ENCODE data around the gene NEK5.

DNA sequence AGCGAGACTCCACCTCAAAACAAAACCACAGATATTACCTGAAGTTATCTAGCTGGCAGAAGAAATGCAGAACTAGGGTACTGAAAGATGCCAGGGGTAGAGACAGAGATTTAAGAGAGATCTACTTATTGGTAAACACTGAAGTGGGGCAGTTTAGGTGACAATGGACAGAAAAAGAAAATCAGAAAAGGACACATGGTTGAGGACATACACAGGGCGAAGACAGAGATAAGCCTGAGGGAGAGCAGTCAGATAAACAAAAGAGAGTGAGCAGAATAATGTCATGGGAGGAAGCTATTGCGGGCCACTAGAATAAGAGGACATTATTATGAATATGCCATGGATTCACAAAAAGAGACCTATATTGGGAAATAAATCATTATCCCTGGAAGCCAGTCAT is 3.3 kb downstream of the NEK5 start:
- TF ChIP-seq, protein P1, sequence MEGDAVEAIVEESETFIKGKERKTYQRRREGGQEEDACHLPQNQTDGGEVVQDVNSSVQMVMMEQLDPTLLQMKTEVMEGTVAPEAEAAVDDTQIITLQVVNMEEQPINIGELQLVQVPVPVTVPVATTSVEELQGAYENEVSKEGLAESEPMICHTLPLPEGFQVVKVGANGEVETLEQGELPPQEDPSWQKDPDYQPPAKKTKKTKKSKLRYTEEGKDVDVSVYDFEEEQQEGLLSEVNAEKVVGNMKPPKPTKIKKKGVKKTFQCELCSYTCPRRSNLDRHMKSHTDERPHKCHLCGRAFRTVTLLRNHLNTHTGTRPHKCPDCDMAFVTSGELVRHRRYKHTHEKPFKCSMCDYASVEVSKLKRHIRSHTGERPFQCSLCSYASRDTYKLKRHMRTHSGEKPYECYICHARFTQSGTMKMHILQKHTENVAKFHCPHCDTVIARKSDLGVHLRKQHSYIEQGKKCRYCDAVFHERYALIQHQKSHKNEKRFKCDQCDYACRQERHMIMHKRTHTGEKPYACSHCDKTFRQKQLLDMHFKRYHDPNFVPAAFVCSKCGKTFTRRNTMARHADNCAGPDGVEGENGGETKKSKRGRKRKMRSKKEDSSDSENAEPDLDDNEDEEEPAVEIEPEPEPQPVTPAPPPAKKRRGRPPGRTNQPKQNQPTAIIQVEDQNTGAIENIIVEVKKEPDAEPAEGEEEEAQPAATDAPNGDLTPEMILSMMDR (IDR thresholded peaks at IDR 0.05 in 4 of 5, conservative IDR thresholded peaks at IDR 0.05 in 1 of 5): no peak
- TF ChIP-seq POLR2A (IDR thresholded peaks at IDR 0.05): no peak

All from gastrocnemius medialis (tissue), 4 donors.